Endothelial cell of umbilical vein (primary cell): ENCODE results near the gene SMKR1. TPM values are rescaled to one million over a fixed set of nuclear protein-coding genes. Genes with fewer than 3 reads are reported as not detected.

Experiments used
- BruUV-seq: library from RNA; stranded (reverse); fragments of 400-500 nt; replicated peaks from 2 replicates; lab custom pipeline; 2021; lab: Mats Ljungman, UMichigan
- CTCF ChIA-PET: fragments of 300-600, 350-600 bp; sonication (Branson Sonifier 250); formaldehyde crosslinking; loops from one replicate; lab custom pipeline; 2021; ENCODE audit warnings: antibody characterized with exemption, inconsistent platforms; lab: Charles Lee
- POLR2A ChIA-PET: fragments of 300-600, 350-600 bp; sonication (Branson Sonifier 250); formaldehyde crosslinking; loops from one replicate; lab custom pipeline; 2021; ENCODE audit warnings: antibody characterized with exemption, inconsistent platforms; lab: Charles Lee
- DNase-seq: peaks from one replicate; pipeline ENCODE4 v3.0.0-alpha.2; 2011; ENCODE audit warnings: low read depth, low spot score
- FAIRE-seq: peaks from 2 replicates; lab custom pipeline; 2011; peaks lifted over from hg19 to GRCh38; lab: Jason Lieb, UNC
- H2AFZ ChIP-seq: 2 replicates; pipeline ENCODE4 v1.6.0; 2012; ENCODE audit warnings: low read depth, low read length, control low read depth, inconsistent platforms
- H3K27ac ChIP-seq: 2 replicates; pipeline ENCODE4 v1.5.1; 2011; ENCODE audit warnings: low read depth, mild to moderate bottlenecking, control low read depth, low read length, moderate library complexity; ENCODE audit not compliant: insufficient read depth
- H3K27me3 ChIP-seq, 2 experiments: 2 replicates each; pipeline versions ENCODE4 v1.6.0 to v1.6.1; 2011; ENCODE audit warnings: low read length in 2 of 2, mixed read lengths in 1 of 2; ENCODE audit not compliant: control insufficient read depth in 2 of 2, insufficient read depth in 2 of 2
- H3K36me3 ChIP-seq, 2 experiments: 2 replicates in 1 of 2; 3 replicates in 1 of 2; pipeline ENCODE4 v1.5.1; 2011; ENCODE audit warnings: low read length in 2 of 2, mild to moderate bottlenecking in 1 of 2, moderate library complexity in 1 of 2; ENCODE audit not compliant: control insufficient read depth in 2 of 2, insufficient read depth in 2 of 2; ENCODE audit errors: extremely low read depth in 1 of 2
- H3K4me1 ChIP-seq: 3 replicates; pipeline ENCODE4 v1.5.1; 2011; ENCODE audit warnings: mild to moderate bottlenecking, low read length; ENCODE audit not compliant: control insufficient read depth, insufficient read depth; ENCODE audit errors: extremely low read depth
- H3K4me2 ChIP-seq: 2 replicates; pipeline ENCODE4 v1.6.1; 2011; ENCODE audit warnings: low read length, control low read depth, mixed read lengths; ENCODE audit not compliant: insufficient read depth
- H3K4me3 ChIP-seq, 3 experiments: fragments of 200-600 bp in 1 of 3; sonication (generic), shearing (Covaris generic) in 1 of 3; replicated peaks in 1 of 3; 2 replicates each; pipeline ENCODE4 v1.5.1; 2011 to 2016; ENCODE audit warnings: control low read depth in 3 of 3, low read length in 3 of 3, mild to moderate bottlenecking in 2 of 3, inconsistent platforms in 1 of 3, low read depth in 1 of 3, moderate library complexity in 1 of 3; ENCODE audit not compliant: insufficient read depth in 1 of 3
- H3K79me2 ChIP-seq: 2 replicates; pipeline ENCODE4 v1.6.0; 2012; ENCODE audit warnings: low read length, inconsistent platforms; ENCODE audit not compliant: control insufficient read depth, insufficient read depth
- H3K9ac ChIP-seq: replicated peaks from 2 replicates; pipeline ENCODE3; 2011; ENCODE audit warnings: low read length, control low read depth; ENCODE audit not compliant: insufficient read depth; ENCODE audit errors: extremely low read depth
- H3K9me1 ChIP-seq: replicated peaks from 3 replicates; pipeline ENCODE4 v1.6.0; 2011; ENCODE audit warnings: mild to moderate bottlenecking, low read length; ENCODE audit not compliant: control insufficient read depth, insufficient read depth; ENCODE audit errors: extremely low read depth
- H3K9me3 ChIP-seq: replicated peaks from 2 replicates; pipeline ENCODE4 v1.5.1; 2012; ENCODE audit warnings: low read length, inconsistent platforms; ENCODE audit not compliant: control insufficient read depth, insufficient read depth
- H4K20me1 ChIP-seq: replicated peaks from 2 replicates; pipeline ENCODE3; 2011; ENCODE audit warnings: mild to moderate bottlenecking, low read length; ENCODE audit not compliant: control insufficient read depth, insufficient read depth; ENCODE audit errors: extremely low read depth
- CTCF ChIP-seq, 2 donors: IDR thresholded peaks; 1 replicate in 1 of 2; 2 replicates in 1 of 2; pipeline ENCODE4 v1.5.1; 2011; ENCODE audit warnings: low read length in 2 of 2, mild to moderate bottlenecking in 2 of 2, moderate library complexity in 2 of 2, control low read depth in 1 of 2, inconsistent platforms in 1 of 2, low read depth in 1 of 2; ENCODE audit not compliant: insufficient read depth in 1 of 2; ENCODE audit errors: extremely low read depth in 1 of 2
- EZH2 ChIP-seq: IDR thresholded peaks from 2 replicates; pipeline ENCODE4 v1.6.1; 2012; ENCODE audit warnings: borderline replicate concordance, low read depth, mild to moderate bottlenecking, moderate library complexity, low read length, inconsistent platforms; ENCODE audit not compliant: severe bottlenecking
- FOS ChIP-seq: IDR thresholded peaks from 2 replicates; pipeline ENCODE4 v1.6.1; 2011; ENCODE audit warnings: mild to moderate bottlenecking, low read length, moderate library complexity, borderline replicate concordance; ENCODE audit not compliant: insufficient read depth
- GATA2 ChIP-seq: IDR thresholded peaks from 2 replicates; pipeline ENCODE4 v1.7.0; 2011; ENCODE audit warnings: low read depth, mild to moderate bottlenecking, moderate library complexity, mixed read lengths, low read length; ENCODE audit not compliant: insufficient read length, insufficient read depth
- JUN ChIP-seq: IDR thresholded peaks from 2 replicates; pipeline ENCODE4 v1.6.1; 2011; ENCODE audit warnings: borderline replicate concordance, low read depth; ENCODE audit not compliant: insufficient read length, insufficient read depth
- MAX ChIP-seq: IDR thresholded peaks from 2 replicates; pipeline ENCODE4 v1.6.1; 2011; ENCODE audit not compliant: insufficient read depth, insufficient read length
- MYC ChIP-seq: IDR thresholded peaks from one replicate; pipeline ENCODE4 v1.6.1; 2011; ENCODE audit warnings: mild to moderate bottlenecking, low read depth, low read length
- POLR2A ChIP-seq: IDR thresholded peaks from 2 replicates; pipeline ENCODE4 v1.6.1; 2012; ENCODE audit warnings: low read depth, mild to moderate bottlenecking, control low read depth, low read length
- POLR2AphosphoS5 ChIP-seq: IDR thresholded peaks from 2 replicates; pipeline ENCODE4 v1.6.1; 2012; ENCODE audit warnings: low read depth, mild to moderate bottlenecking, control low read depth, low read length, moderate library complexity; ENCODE audit not compliant: insufficient read depth
- dilution Hi-C: fragments of 300-500 bp; cut with MboI; formaldehyde crosslinking; loops from one replicate; pipeline ENCODE4 v1.15.0; 2019; ENCODE audit warnings: low sequenced_read_pairs; ENCODE audit not compliant: extremely low pct_ligation_motif_present
- intact Hi-C: fragments of 100-400 bp; cut with micrococcal nuclease; formaldehyde crosslinking; loops from one replicate; pipeline ENCODE4 v1.10.0; 2022
- polyA plus RNA-seq, 4 experiments: library from polyadenylated mRNA; depleted of rRNA in 3 of 4; stranded (reverse) in 3 of 4; unstranded in 1 of 4; fragments of >200 nt; gene quantifications; 2 replicates each; pipeline versions ENCODE4 v1.2.1 to v1.2.3, GENCODE V29; 2011 to 2012; ENCODE audit warnings: missing spikeins in 1 of 4
- total RNA-seq: library from RNA; stranded (reverse); gene quantifications from 2 replicates; pipeline ENCODE4 v1.2.3, GENCODE V29; 2021

The SMKR1 gene
- total and polyA plus RNA-seq, 2 donors (not counting 3 experiments of a cell fraction or from before 2014, with no cell fraction given), result 0.64 TPM; not detected in 1

DNA sequence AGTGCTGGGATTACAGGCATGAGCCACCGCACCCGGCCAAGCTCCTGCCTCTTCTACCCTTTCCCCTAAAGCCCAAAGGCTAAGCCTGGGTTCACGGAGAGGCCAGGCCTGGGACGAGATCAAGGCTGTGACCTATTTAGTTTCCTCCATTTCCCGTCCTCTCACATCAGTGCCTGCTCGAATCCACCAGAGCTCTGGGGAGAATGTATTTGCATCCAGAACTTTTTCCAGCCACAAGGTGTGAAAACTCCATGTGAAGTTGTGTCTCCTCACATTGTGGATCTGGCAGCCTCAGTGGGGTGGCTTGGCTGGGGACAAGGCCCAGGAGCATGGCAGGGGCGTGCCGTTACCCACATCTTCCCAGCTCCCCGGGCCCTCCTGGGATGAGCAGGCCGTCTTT lies 38.0 kb downstream of the SMKR1 start:
- dilution Hi-C loops, result no loop called here
- no peaks in the 10 kb centered on the region for H3K36me3 ChIP-seq
- no peaks in the 10 kb centered on the region for H3K9me1 ChIP-seq
- no peak overlapping the region for H3K4me2 ChIP-seq
- peaks cover 0 to 2% of the 10 kb centered on the region in 2 experiments for H3K27me3 ChIP-seq
- H3K9ac ChIP-seq, result no peak overlapping the region
- FAIRE-seq (no peak), DNase-seq (no peak)
- intact Hi-C loops, result no loop called here
- no peak for TF ChIP-seq EZH2
- no peak for TF ChIP-seq GATA2
- no peak for TF ChIP-seq POLR2A
- TF ChIP-seq JUN, result no peak
- TF ChIP-seq POLR2AphosphoS5, result no peak
- TF ChIP-seq MAX, result no peak
- no peak for TF ChIP-seq CTCF (IDR thresholded peaks at IDR 0.05; ENCODE audit: extremely low read depth in 1 of 2, insufficient read depth in 1 of 2, low read depth in 1 of 2, low read length in 2 of 2)
- no peak for TF ChIP-seq FOS
- TF ChIP-seq MYC, result no peak
- H3K27ac ChIP-seq, result no peak overlapping the region
- H3K4me1 ChIP-seq, result no peaks in the 10 kb centered on the region
- no TSS peak for BruUV-seq
- no peaks in the 10 kb centered on the region for H4K20me1 ChIP-seq
- H3K79me2 ChIP-seq, result no peaks in the 10 kb centered on the region
- no peaks in the 10 kb centered on the region for H3K9me3 ChIP-seq
- no peak overlapping the region for H2AFZ ChIP-seq
- CTCF ChIA-PET, result no interaction called here
- POLR2A ChIA-PET, result no interaction called here
- no peak overlapping the region for H3K4me3 ChIP-seq
